Uterus (tissue), 2 donors: ENCODE results near the gene CAMK2D.

Experiments used
- CTCF ChIP-seq, 4 experiments: fragments of 200-600 bp in 2 of 4; fragments of 450-650 bp in 2 of 4; sonication (generic) in 2 of 4; IDR thresholded peaks; one replicate each; pipeline ENCODE4 v1.5.1; 2016 to 2019; ENCODE audit warnings: antibody characterized with exemption in 4 of 4, mild to moderate bottlenecking in 2 of 4, moderate library complexity in 1 of 4
- POLR2A ChIP-seq, 2 donors: fragments of 450-650 bp; IDR thresholded peaks; one replicate each; pipeline ENCODE4 v1.6.1; 2016; ENCODE audit warnings: antibody characterized with exemption in 2 of 2, mild to moderate bottlenecking in 1 of 2, moderate library complexity in 1 of 2

- TF ChIP-seq CTCF (IDR thresholded peaks at IDR 0.05) (no peak), POLR2A (IDR thresholded peaks at IDR 0.05) (no peak)
Measured at GRCh38 chr4:113435893-113436292, 325.6 kb downstream of the CAMK2D start.
